CD4-positive, alpha-beta T cell (primary cell): ENCODE measurements around the gene BARX2. TPM values are rescaled to one million over a fixed set of nuclear protein-coding genes. Genes with fewer than 3 reads are reported as not detected.

Experiments
- ATAC-seq: fragments of 200-7000 bp; cut with Tn5 transposase; one replicate; pipeline ENCODE4 v1.10.0; 2022; ENCODE audit warnings: mild to moderate bottlenecking; ENCODE audit not compliant: poor library complexity
- CTCF ChIA-PET: fragments of 350-600 bp; sonication (Branson Sonifier 250); formaldehyde crosslinking; loops from one replicate; lab custom pipeline; 2021; ENCODE audit warnings: antibody characterized with exemption, inconsistent platforms; lab: Charles Lee
- POLR2A ChIA-PET: fragments of 350-600 bp; sonication (Branson Sonifier 250); formaldehyde crosslinking; loops from one replicate; lab custom pipeline; 2021; ENCODE audit warnings: antibody characterized with exemption, inconsistent platforms; lab: Charles Lee
- DNase-seq, 14 experiments: peaks; one replicate each; pipeline ENCODE4 v3.0.0-alpha.2; 2013 to 2020; ENCODE audit warnings: mixed read lengths in 2 of 14
- H3K27ac ChIP-seq, 2 donors: one replicate each; pipeline versions ENCODE4 v1.5.1 to v1.7.0; 2013; ENCODE audit warnings: low read length in 2 of 2, low read depth in 1 of 2, mild to moderate bottlenecking in 1 of 2
- H3K27me3 ChIP-seq, 2 experiments: 1 replicate in 1 of 2; 2 replicates in 1 of 2; pipeline versions ENCODE4 v1.6.1 to v1.7.0; 2013; ENCODE audit warnings: low read length in 2 of 2, control low read depth in 1 of 2, mild to moderate bottlenecking in 1 of 2, moderate library complexity in 1 of 2; ENCODE audit not compliant: insufficient read depth in 2 of 2, control insufficient read depth in 1 of 2
- H3K36me3 ChIP-seq: one replicate; pipeline ENCODE4 v1.6.1; 2013; ENCODE audit warnings: low read length, control low read depth; ENCODE audit not compliant: insufficient read depth
- H3K4me1 ChIP-seq: one replicate; pipeline ENCODE4 v1.6.1; 2013; ENCODE audit warnings: low read length, control low read depth; ENCODE audit not compliant: insufficient read depth
- H3K4me3 ChIP-seq: one replicate; pipeline ENCODE4 v1.5.1; 2013; ENCODE audit warnings: mild to moderate bottlenecking, low read length, moderate library complexity
- H3K9me3 ChIP-seq, 2 experiments: 1 replicate in 1 of 2; 2 replicates in 1 of 2; pipeline versions ENCODE4 v1.6.1 to v1.7.0; 2013; ENCODE audit warnings: low read length in 2 of 2, mild to moderate bottlenecking in 2 of 2, control low read depth in 1 of 2, moderate library complexity in 1 of 2; ENCODE audit not compliant: control insufficient read depth in 1 of 2, insufficient read depth in 1 of 2
- H3K27ac Mint-ChIP-seq: one replicate; pipeline ENCODE4 v1.8.0; 2020; ENCODE audit warnings: mixed read lengths
- H3K27me3 Mint-ChIP-seq: one replicate; pipeline ENCODE4 v1.8.0; 2021; ENCODE audit warnings: mixed read lengths
- H3K36me3 Mint-ChIP-seq: one replicate; pipeline ENCODE4 v1.8.0; 2021; ENCODE audit warnings: low read depth, mixed read lengths
- H3K4me1 Mint-ChIP-seq: one replicate; pipeline ENCODE4 v1.8.0; 2021; ENCODE audit warnings: low read depth, mixed read lengths
- H3K4me3 Mint-ChIP-seq: one replicate; pipeline ENCODE4 v1.8.0; 2020; ENCODE audit warnings: mild to moderate bottlenecking, mixed read lengths
- H3K9me3 Mint-ChIP-seq: one replicate; pipeline ENCODE4 v1.8.0; 2020; ENCODE audit warnings: mixed read lengths
- CTCF ChIP-seq: fragments of 200-600 bp; IDR thresholded peaks from one replicate; pipeline ENCODE4 v1.8.0; 2022; ENCODE audit warnings: antibody characterized with exemption, mild to moderate bottlenecking
- intact Hi-C, 2 experiments: fragments of 100-400 bp; cut with DNase I in 1 of 2; cut with micrococcal nuclease in 1 of 2; formaldehyde crosslinking; loops; one replicate each; pipeline versions ENCODE4 v1.15.1 to v1.9.0; 2023 to 2025; cut with DNase I, micrococcal nuclease
- total RNA-seq, 174 experiments: library from RNA in 2 of 174; stranded (reverse) in 2 of 174; gene quantifications; one replicate each; pipeline ENCODE4 v1.2.3 and lab custom pipeline; 2021 to 2026

The BARX2 gene
- total RNA-seq, 2 experiments from 2014 or later: not detected

DNA sequence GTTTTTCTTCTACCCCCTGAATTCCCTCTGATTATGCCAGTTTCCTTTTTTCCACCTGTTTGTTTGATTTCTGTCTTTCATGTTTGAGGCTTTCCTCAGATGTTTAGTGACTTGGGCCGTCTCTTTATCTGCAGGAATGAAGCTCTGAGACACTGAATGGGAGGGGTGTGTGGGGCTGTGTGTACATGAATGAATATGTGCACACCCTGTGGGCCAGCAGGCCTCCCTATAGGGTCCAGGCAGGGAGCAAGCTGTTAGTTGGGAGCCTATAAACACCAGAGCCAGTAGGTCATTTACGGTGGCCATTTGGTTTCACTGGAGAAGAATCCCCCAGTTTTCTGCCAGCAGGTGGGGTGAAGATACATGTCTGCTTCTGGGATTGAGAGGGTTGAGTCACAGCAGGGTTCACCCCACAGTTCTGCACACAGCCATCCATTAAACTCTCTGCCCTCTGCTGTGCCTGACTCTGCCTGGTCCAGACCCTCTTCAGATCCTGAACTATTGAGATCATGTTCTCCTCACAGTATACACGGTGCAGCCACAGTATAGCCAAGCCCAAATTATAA is 34.8 kb downstream of the BARX2 start:
- ChIA-PET POLR2A (no interaction called here), CTCF (no interaction called here)
- no peaks in the 10 kb centered on the region for H3K36me3 ChIP-seq
- DNase-seq: no peak
- H3K4me1 ChIP-seq: no peaks in the 10 kb centered on the region
- H3K4me3 Mint-ChIP-seq: no peak overlapping the region
- no peak for TF ChIP-seq CTCF
- H3K4me1 Mint-ChIP-seq: no peaks in the 10 kb centered on the region
- ATAC-seq: no peak
- no peak overlapping the region for H3K27ac ChIP-seq
- H3K9me3 Mint-ChIP-seq: no peaks in the 10 kb centered on the region
- H3K27me3 Mint-ChIP-seq: peaks cover 9% of the 10 kb centered on the region
- H3K9me3 ChIP-seq: no peaks in the 10 kb centered on the region
- no peaks in the 10 kb centered on the region for H3K36me3 Mint-ChIP-seq
- H3K4me3 ChIP-seq: no peak overlapping the region
- H3K27ac Mint-ChIP-seq: no peak overlapping the region
- intact Hi-C loops: loop anchor here in 1 of 2 experiments (10.0 kb wide), 1 partner anchor 56 kb away; no protein-coding TSS in a partner anchor
- no peaks in the 10 kb centered on the region for H3K27me3 ChIP-seq

- Histone ChIP-seq H3K27me3 (no peaks in the 10 kb centered on the region), H3K4me3 (no peak overlapping the region), H3K4me1 (no peaks in the 10 kb centered on the region), H3K36me3 (no peaks in the 10 kb centered on the region), H3K27ac (no peak overlapping the region), H3K9me3 (no peaks in the 10 kb centered on the region)
- POLR2A ChIA-PET: no interaction called here
- H3K4me1 Mint-ChIP-seq: no peaks in the 10 kb centered on the region
- no peak for DNase-seq
- peaks cover 5% of the 10 kb centered on the region for H3K27me3 Mint-ChIP-seq
- CTCF ChIA-PET: interaction anchor here (0.6 kb wide), 1 partner anchor 209 kb away, joined by 3 read pairs; no protein-coding TSS in a partner anchor
- no peak for ATAC-seq
- H3K27ac Mint-ChIP-seq: no peak overlapping the region
- TF ChIP-seq CTCF: no peak
- H3K36me3 Mint-ChIP-seq: no peaks in the 10 kb centered on the region
- intact Hi-C loops: loop anchor here in 1 of 2 experiments (10.0 kb wide), 1 partner anchor 58 kb away; no protein-coding TSS in a partner anchor
- H3K4me3 Mint-ChIP-seq: no peak overlapping the region
- no peaks in the 10 kb centered on the region for H3K9me3 Mint-ChIP-seq
Measured at GRCh38 chr11:129412494-129412893, 36.8 kb downstream of the BARX2 start.

DNA sequence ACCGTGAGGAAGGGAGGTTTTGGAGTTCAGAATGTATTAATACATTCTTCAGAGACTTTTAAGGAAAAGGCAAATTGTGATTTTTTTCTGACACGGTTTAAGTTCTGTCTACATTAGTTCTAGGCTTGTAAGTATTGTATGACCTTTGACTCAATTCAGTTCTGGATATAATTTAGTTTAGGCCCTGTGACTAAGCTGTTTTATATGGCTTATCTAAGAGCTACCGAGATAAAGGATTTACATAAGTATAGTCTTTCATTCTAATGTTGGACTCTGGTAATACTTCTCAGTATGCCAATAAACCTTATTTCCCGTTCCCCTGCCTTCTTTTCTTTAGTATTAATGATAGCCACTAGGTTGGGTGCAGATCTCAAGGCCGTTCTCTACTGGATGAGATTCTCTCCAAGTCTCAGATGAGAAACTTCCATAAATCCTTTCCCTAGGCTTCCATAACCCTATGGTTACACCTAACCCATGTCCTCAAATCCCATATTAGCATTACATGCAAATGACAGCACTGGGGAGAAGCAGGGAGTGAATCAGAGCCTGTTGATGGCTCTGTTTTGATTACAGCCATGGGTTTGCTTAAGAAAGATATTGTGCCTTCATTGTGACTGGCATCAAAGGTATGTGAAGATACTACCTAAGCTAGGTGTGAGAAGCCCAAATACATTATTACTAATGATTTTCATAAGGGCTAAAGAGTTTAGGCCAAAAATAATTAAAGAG is 38.7 kb downstream of the BARX2 start:
- no peak for ATAC-seq
- CTCF ChIA-PET: no interaction called here
- no peak overlapping the region for H3K4me3 Mint-ChIP-seq

More for the DNA sequence above, 38.7 kb downstream of the BARX2 start:
- H3K27me3 Mint-ChIP-seq: no peaks in the 10 kb centered on the region
- no peaks in the 10 kb centered on the region for H3K4me1 Mint-ChIP-seq
- H3K9me3 Mint-ChIP-seq: no peaks in the 10 kb centered on the region
- POLR2A ChIA-PET: no interaction called here
- Histone ChIP-seq H3K27me3 (no peaks in the 10 kb centered on the region), H3K27ac (no peak overlapping the region), H3K4me1 (no peaks in the 10 kb centered on the region), H3K9me3 (no peaks in the 10 kb centered on the region), H3K36me3 (no peaks in the 10 kb centered on the region), H3K4me3 (no peak overlapping the region)
- no peaks in the 10 kb centered on the region for H3K36me3 Mint-ChIP-seq
- H3K27ac Mint-ChIP-seq: no peak overlapping the region
- intact Hi-C loops: loop anchor here in 1 of 2 experiments (10.0 kb wide), 1 partner anchor 60 kb away; no protein-coding TSS in a partner anchor
- TF ChIP-seq CTCF: no peak
- DNase-seq: no peak
